Smooth muscle cell (in vitro differentiated cells): ENCODE data around the gene RPA4. TPM values are rescaled to one million over a fixed set of nuclear protein-coding genes. Genes with fewer than 3 reads are reported as not detected.

Source experiments
- DNase-seq: peaks from one replicate; lab custom pipeline; 2025; ENCODE audit not compliant: unreplicated experiment; lab: John Stamatoyannopoulos, UW
- H2AFZ ChIP-seq: fragments of 200-600 bp; sonication (generic); 2 replicates; pipeline ENCODE4 v1.6.0; 2016; ENCODE audit warnings: antibody characterized with exemption, low read depth, mild to moderate bottlenecking
- H3F3A ChIP-seq: fragments of 200-600 bp; sonication (generic); 2 replicates; pipeline ENCODE4 v1.6.0; 2017; ENCODE audit warnings: antibody characterized with exemption, low read depth
- H3K27ac ChIP-seq: fragments of 200-600 bp; sonication (generic); 2 replicates; pipeline ENCODE4 v1.5.1; 2016; ENCODE audit warnings: low read depth, mild to moderate bottlenecking
- H3K27me3 ChIP-seq: fragments of 200-600 bp; sonication (generic); 2 replicates; pipeline ENCODE4 v1.6.1; 2016; ENCODE audit warnings: low read depth, mild to moderate bottlenecking
- H3K36me3 ChIP-seq: fragments of 200-600 bp; sonication (generic); 2 replicates; pipeline ENCODE4 v1.5.1; 2016; ENCODE audit warnings: low read depth
- H3K4me1 ChIP-seq: fragments of 200-600 bp; sonication (generic); 2 replicates; pipeline ENCODE4 v1.5.1; 2016; ENCODE audit warnings: low read depth
- H3K4me2 ChIP-seq: fragments of 200-600 bp; sonication (generic); 2 replicates; pipeline ENCODE4 v1.6.0; 2016; ENCODE audit warnings: mild to moderate bottlenecking
- H3K4me3 ChIP-seq: fragments of 200-600 bp; sonication (generic); 2 replicates; pipeline ENCODE4 v1.5.1; 2016; ENCODE audit warnings: mild to moderate bottlenecking
- H3K79me2 ChIP-seq: fragments of 200-600 bp; sonication (generic); 2 replicates; pipeline ENCODE4 v1.6.0; 2016; ENCODE audit warnings: low read depth, mild to moderate bottlenecking
- H3K9ac ChIP-seq: fragments of 200-600 bp; sonication (generic); 2 replicates; pipeline ENCODE4 v1.6.0; 2016; ENCODE audit warnings: low read depth
- H3K9me3 ChIP-seq: fragments of 200-600 bp; sonication (generic); replicated peaks from 2 replicates; pipeline ENCODE4 v1.5.1; 2016; ENCODE audit warnings: low read depth
- H4K20me1 ChIP-seq: fragments of 200-600 bp; sonication (generic); 2 replicates; pipeline ENCODE4 v1.6.0; 2016; ENCODE audit warnings: low read depth
- WGBS: methylation state at CpG from one replicate; pipeline ENCODE4 v1.1.7; 2016; ENCODE audit warnings: low lambda C conversion rate; 5-methylcytosine and 5-hydroxymethylcytosine counted together
- polyA plus RNA-seq: library from polyadenylated mRNA; unstranded; fragments of >200 nt; fragmentation: Nextera tagmentation; extraction: Ambion mirVana; gene quantifications from 2 replicates; pipeline ENCODE4 v1.2.1, GENCODE V29; 2016
- total RNA-seq: library from RNA; depleted of rRNA; stranded (reverse); fragments of >200 nt; gene quantifications from 2 replicates; pipeline ENCODE4 v1.2.3, GENCODE V29; 2014
- TF ChIP-seq, protein P1 (sequence below): fragments of 200-600 bp; sonication (generic); IDR thresholded peaks from 2 replicates; pipeline ENCODE4 v1.5.1; 2017; ENCODE audit warnings: borderline replicate concordance, mild to moderate bottlenecking, antibody characterized with exemption; ENCODE audit not compliant: insufficient read depth, poor library complexity, severe bottlenecking

Gene RPA4
- total and polyA plus RNA-seq, 2 experiments from 2014 or later, result 0.16 to 0.67 TPM

DNA sequence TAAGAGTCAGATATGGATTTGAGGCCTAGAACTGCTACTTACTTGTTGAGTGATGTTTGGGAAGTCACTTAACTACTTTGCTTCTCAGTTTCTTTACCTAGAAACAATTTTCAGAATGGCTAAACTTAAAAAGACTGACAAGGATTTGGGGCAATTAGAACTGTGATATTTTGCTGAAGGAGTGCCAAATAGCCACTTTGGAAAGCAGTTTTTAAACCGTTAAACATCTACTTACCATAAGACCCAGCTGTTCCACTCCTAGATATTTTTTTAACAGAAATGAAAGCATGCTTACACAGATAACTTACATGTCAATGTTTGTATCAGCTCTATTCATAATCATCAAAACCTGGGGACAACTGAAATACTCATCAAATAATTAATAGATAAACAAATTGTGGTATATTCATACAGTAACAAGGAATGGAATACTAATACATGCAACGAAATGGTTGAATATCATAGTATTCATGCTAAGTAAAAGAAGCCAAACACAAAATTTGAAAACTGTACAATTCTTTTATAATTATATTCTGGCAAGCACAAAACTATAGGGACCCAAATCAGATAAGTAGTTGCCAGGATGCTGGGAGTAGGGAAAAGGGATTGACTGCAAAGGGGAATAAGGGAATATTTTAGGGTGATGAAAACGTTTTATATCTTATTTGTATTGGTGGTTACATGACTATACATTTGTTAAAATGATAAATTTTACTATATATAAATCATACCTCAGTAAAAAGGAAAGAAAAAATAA is 24.0 kb downstream of the RPA4 start:
- TF ChIP-seq, protein P1, sequence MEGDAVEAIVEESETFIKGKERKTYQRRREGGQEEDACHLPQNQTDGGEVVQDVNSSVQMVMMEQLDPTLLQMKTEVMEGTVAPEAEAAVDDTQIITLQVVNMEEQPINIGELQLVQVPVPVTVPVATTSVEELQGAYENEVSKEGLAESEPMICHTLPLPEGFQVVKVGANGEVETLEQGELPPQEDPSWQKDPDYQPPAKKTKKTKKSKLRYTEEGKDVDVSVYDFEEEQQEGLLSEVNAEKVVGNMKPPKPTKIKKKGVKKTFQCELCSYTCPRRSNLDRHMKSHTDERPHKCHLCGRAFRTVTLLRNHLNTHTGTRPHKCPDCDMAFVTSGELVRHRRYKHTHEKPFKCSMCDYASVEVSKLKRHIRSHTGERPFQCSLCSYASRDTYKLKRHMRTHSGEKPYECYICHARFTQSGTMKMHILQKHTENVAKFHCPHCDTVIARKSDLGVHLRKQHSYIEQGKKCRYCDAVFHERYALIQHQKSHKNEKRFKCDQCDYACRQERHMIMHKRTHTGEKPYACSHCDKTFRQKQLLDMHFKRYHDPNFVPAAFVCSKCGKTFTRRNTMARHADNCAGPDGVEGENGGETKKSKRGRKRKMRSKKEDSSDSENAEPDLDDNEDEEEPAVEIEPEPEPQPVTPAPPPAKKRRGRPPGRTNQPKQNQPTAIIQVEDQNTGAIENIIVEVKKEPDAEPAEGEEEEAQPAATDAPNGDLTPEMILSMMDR, result no peak

DNA sequence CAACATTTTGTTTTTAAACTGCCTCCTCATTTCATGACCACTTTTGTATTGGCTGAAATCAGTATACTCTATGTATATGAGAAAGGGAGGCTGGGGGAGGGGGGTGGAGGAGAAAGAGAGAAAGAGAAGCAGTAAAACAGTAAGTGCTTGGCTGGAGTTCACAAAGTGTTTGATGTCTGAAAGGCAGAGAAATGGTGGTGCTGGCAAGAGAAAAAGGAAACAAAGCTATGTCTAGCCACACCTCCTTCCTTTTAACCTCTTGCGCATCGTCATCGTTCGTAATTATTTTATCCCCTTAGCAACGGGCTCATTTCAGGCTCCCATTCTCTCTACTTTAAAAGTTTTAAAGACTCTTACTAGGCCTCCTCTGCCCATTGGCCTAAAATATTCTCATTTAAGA is 25.6 kb downstream of the RPA4 start:
- no peaks in the 10 kb centered on the region for H4K20me1 ChIP-seq
- H3K4me2 ChIP-seq, result no peak overlapping the region
- H3K4me3 ChIP-seq, result no peak overlapping the region
- TF ChIP-seq, protein P1, result no peak
- WGBS, result 86% methylated on average over 5 of the region's 5 CpGs
- no peaks in the 10 kb centered on the region for H3K36me3 ChIP-seq
- H3K79me2 ChIP-seq, result no peaks in the 10 kb centered on the region
- H3K9me3 ChIP-seq, result no peaks in the 10 kb centered on the region
- no peaks in the 10 kb centered on the region for H3F3A ChIP-seq
- H2AFZ ChIP-seq, result no peak overlapping the region
- no peak for DNase-seq
- H3K27ac ChIP-seq, result no peak overlapping the region
- no peak overlapping the region for H3K9ac ChIP-seq
- no peaks in the 10 kb centered on the region for H3K4me1 ChIP-seq
- no peaks in the 10 kb centered on the region for H3K27me3 ChIP-seq

More for the DNA sequence above, 24.0 kb downstream of the RPA4 start:
- H3K4me1 ChIP-seq, result no peaks in the 10 kb centered on the region
- 90% methylated on average over 3 of the region's 3 CpGs for WGBS
- no peaks in the 10 kb centered on the region for H3K27me3 ChIP-seq
- no peak overlapping the region for H3K4me3 ChIP-seq
- H3K79me2 ChIP-seq, result no peaks in the 10 kb centered on the region
- no peaks in the 10 kb centered on the region for H3K36me3 ChIP-seq
- no peak for DNase-seq
- no peak overlapping the region for H3K9ac ChIP-seq
- H2AFZ ChIP-seq, result no peak overlapping the region
- H4K20me1 ChIP-seq, result no peaks in the 10 kb centered on the region
- no peaks in the 10 kb centered on the region for H3K9me3 ChIP-seq
- no peak overlapping the region for H3K4me2 ChIP-seq
- H3K27ac ChIP-seq, result no peak overlapping the region
- no peaks in the 10 kb centered on the region for H3F3A ChIP-seq

DNA sequence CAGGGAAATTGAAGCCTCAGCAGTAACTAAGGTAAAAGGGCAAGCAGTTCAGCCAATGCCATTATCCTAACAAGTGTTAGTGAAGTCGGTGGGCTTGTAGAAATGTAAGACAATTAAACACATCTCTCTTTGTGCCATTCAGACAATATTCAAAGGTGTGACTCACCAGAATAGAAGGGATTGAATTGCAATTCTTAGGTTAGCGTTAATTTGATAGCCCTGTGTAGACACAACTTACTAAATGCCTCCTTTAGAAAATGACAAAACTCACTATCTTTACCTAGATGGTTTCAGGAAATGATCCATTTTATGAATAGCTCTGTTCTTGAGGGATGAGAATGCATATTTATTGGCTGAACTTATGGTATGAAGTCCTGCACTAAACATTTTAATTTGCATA is 35.2 kb downstream of the RPA4 start:
- H3K4me3 ChIP-seq, result no peak overlapping the region
- H3K4me2 ChIP-seq, result no peak overlapping the region
- no peaks in the 10 kb centered on the region for H3K9me3 ChIP-seq
- no peak for DNase-seq
- no peaks in the 10 kb centered on the region for H3K36me3 ChIP-seq
- H3K9ac ChIP-seq, result no peak overlapping the region
- TF ChIP-seq, protein P1, result no peak
- no peak overlapping the region for H2AFZ ChIP-seq
- H3K79me2 ChIP-seq, result no peaks in the 10 kb centered on the region
- H3K4me1 ChIP-seq, result no peaks in the 10 kb centered on the region
- H3K27me3 ChIP-seq, result no peaks in the 10 kb centered on the region
- no peak overlapping the region for H3K27ac ChIP-seq
- no peaks in the 10 kb centered on the region for H3F3A ChIP-seq
- H4K20me1 ChIP-seq, result no peaks in the 10 kb centered on the region
- WGBS, result 83% methylated on average over 2 of the region's 2 CpGs

DNA sequence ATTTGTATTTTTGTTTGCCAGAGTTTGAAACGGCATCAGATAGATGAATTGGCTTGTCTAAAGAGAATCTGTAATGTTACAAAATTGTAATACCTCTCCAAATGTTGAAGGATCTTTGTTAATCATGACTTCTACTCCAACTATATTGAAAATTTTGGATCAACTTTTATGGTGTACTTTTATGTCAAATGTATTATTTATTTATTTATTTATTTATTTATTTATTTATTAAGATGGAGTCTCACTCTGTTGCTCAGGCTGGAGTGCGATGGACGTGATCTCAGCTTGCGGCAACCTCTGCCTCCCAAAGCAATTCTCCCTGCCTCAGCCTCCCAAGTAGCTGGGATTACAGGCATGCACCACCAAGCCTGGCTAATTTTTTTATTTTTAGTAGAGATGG is 36.0 kb downstream of the RPA4 start:
- Histone ChIP-seq H3K4me1 (no peaks in the 10 kb centered on the region), H3K4me2 (no peak overlapping the region), H3F3A (no peaks in the 10 kb centered on the region), H3K36me3 (no peaks in the 10 kb centered on the region), H3K9me3 (no peaks in the 10 kb centered on the region), H4K20me1 (no peaks in the 10 kb centered on the region), H3K4me3 (no peak overlapping the region), H2AFZ (no peak overlapping the region), H3K27ac (no peak overlapping the region), H3K79me2 (no peaks in the 10 kb centered on the region), H3K27me3 (no peaks in the 10 kb centered on the region), H3K9ac (no peak overlapping the region)
- whole genome bisulfite sequencing, result 96% methylated on average over 4 of the region's 4 CpGs
- DNase-seq, result no peak
- TF ChIP-seq, protein P1, result no peak
